ENCODE data around the gene PRPF19.

The PRPF19 gene

GRCh38 chr11:60937144-60937527, 30.8 kb upstream of the PRPF19 start:
- H3K4me3 ChIP-seq (ENCODE audit: low read length) = no peak overlapping the region
- H3K4me2 ChIP-seq (ENCODE audit: low read length) = no peak overlapping the region
- H3K9ac ChIP-seq (ENCODE audit: low read length) = no peak overlapping the region
- no peak overlapping the region for H2BK15ac ChIP-seq (replicated peaks; ENCODE audit: low read depth)
- no peaks in the 10 kb centered on the region for H3K27me3 ChIP-seq (ENCODE audit: insufficient read depth, low read length, poor library complexity)
- no peaks in the 10 kb centered on the region for H3K79me1 ChIP-seq (ENCODE audit: low read length)
- H3K23ac ChIP-seq (ENCODE audit: low read length) = no peak overlapping the region
- no peak overlapping the region for H2BK120ac ChIP-seq (ENCODE audit: low read depth, low read length)
- no peak overlapping the region for H3K27ac ChIP-seq (ENCODE audit: low read depth, low read length)
- no peak overlapping the region for H4K5ac ChIP-seq (ENCODE audit: low read length)
- H3K79me2 ChIP-seq (ENCODE audit: control insufficient read depth, insufficient read depth, low read length) = no peaks in the 10 kb centered on the region
- H3K36me3 ChIP-seq (ENCODE audit: control insufficient read depth, insufficient read depth, low read length) = no peaks in the 10 kb centered on the region
- H3K18ac ChIP-seq (ENCODE audit: low read length) = no peak overlapping the region
- DNase-seq = no peak
- no peak overlapping the region for H2BK5ac ChIP-seq (ENCODE audit: low read length)
- no peak overlapping the region for H3K56ac ChIP-seq (ENCODE audit: low read length)
- H3K4me1 ChIP-seq (ENCODE audit: control insufficient read depth, low read depth, low read length) = no peaks in the 10 kb centered on the region
- H2AK5ac ChIP-seq (ENCODE audit: low read length) = no peak overlapping the region
- no peak overlapping the region for H4K8ac ChIP-seq (ENCODE audit: low read depth, low read length)
- H3K4ac ChIP-seq (ENCODE audit: low read depth, low read length) = no peak overlapping the region
- no CpG with 5 or more reads among the region's 12 CpGs for WGBS (ENCODE audit: extremely low coverage, insufficient coverage, low lambda C conversion rate)

GRCh38 chr11:60936467-60937143, 30.2 kb upstream of the PRPF19 start:
- Histone ChIP-seq H3K27me3 (ENCODE audit: insufficient read depth, low read length, poor library complexity) (no peaks in the 10 kb centered on the region), H4K8ac (ENCODE audit: low read depth, low read length) (no peak overlapping the region), H3K79me2 (ENCODE audit: control insufficient read depth, insufficient read depth, low read length) (no peaks in the 10 kb centered on the region), H3K36me3 (ENCODE audit: control insufficient read depth, insufficient read depth, low read length) (no peaks in the 10 kb centered on the region), H3K4me3 (ENCODE audit: low read length) (no peak overlapping the region), H3K27ac (ENCODE audit: low read depth, low read length) (no peak overlapping the region), H4K5ac (ENCODE audit: low read length) (no peak overlapping the region), H2BK5ac (ENCODE audit: low read length) (no peak overlapping the region), H2AK5ac (ENCODE audit: low read length) (no peak overlapping the region), H3K4ac (ENCODE audit: low read depth, low read length) (no peak overlapping the region), H3K4me2 (ENCODE audit: low read length) (no peak overlapping the region), H3K79me1 (ENCODE audit: low read length) (no peaks in the 10 kb centered on the region), H3K9ac (ENCODE audit: low read length) (no peak overlapping the region), H2BK15ac (replicated peaks; ENCODE audit: low read depth) (no peak overlapping the region), H2BK120ac (ENCODE audit: low read depth, low read length) (no peak overlapping the region), H3K56ac (ENCODE audit: low read length) (no peak overlapping the region), H3K23ac (ENCODE audit: low read length) (no peak overlapping the region), H3K4me1 (ENCODE audit: control insufficient read depth, low read depth, low read length) (no peaks in the 10 kb centered on the region), H3K18ac (ENCODE audit: low read length) (no peak overlapping the region)
- DNase-seq = no peak
- no CpG with 5 or more reads among the region's 18 CpGs for WGBS (ENCODE audit: extremely low coverage, insufficient coverage, low lambda C conversion rate)

GRCh38 chr11:60935676-60936442, 29.5 kb upstream of the PRPF19 start:
- DNase-seq = no peak
- no CpG with 5 or more reads among the region's 27 CpGs for WGBS (ENCODE audit: extremely low coverage, insufficient coverage, low lambda C conversion rate)
- H3K9ac ChIP-seq (ENCODE audit: low read length) = no peak overlapping the region

GRCh38 chr11:60934790-60935605, 28.6 kb upstream of the PRPF19 start:
- H2AK5ac ChIP-seq (ENCODE audit: low read length) = no peak overlapping the region
- no CpG with 5 or more reads among the region's 21 CpGs for WGBS (ENCODE audit: extremely low coverage, insufficient coverage, low lambda C conversion rate)
- H3K27me3 ChIP-seq (ENCODE audit: insufficient read depth, low read length, poor library complexity) = no peaks in the 10 kb centered on the region
- no peaks in the 10 kb centered on the region for H3K79me1 ChIP-seq (ENCODE audit: low read length)
- H3K9ac ChIP-seq (ENCODE audit: low read length) = no peak overlapping the region
- no peaks in the 10 kb centered on the region for H3K79me2 ChIP-seq (ENCODE audit: control insufficient read depth, insufficient read depth, low read length)
- H3K36me3 ChIP-seq (ENCODE audit: control insufficient read depth, insufficient read depth, low read length) = peaks cover 1% of the 10 kb centered on the region
- H4K8ac ChIP-seq (ENCODE audit: low read depth, low read length) = no peak overlapping the region
- H4K5ac ChIP-seq (ENCODE audit: low read length) = no peak overlapping the region
- H3K23ac ChIP-seq (ENCODE audit: low read length) = no peak overlapping the region
- H3K4me1 ChIP-seq (ENCODE audit: control insufficient read depth, low read depth, low read length) = no peaks in the 10 kb centered on the region
- no peak overlapping the region for H3K56ac ChIP-seq (ENCODE audit: low read length)
- DNase-seq = no peak
- H3K4me3 ChIP-seq (ENCODE audit: low read length) = no peak overlapping the region
- H2BK120ac ChIP-seq (ENCODE audit: low read depth, low read length) = no peak overlapping the region
- H3K4ac ChIP-seq (ENCODE audit: low read depth, low read length) = no peak overlapping the region
- no peak overlapping the region for H3K18ac ChIP-seq (ENCODE audit: low read length)
- H3K4me2 ChIP-seq (ENCODE audit: low read length) = no peak overlapping the region
- H2BK15ac ChIP-seq (replicated peaks; ENCODE audit: low read depth) = no peak overlapping the region
- H3K27ac ChIP-seq (ENCODE audit: low read depth, low read length) = no peak overlapping the region
- H2BK5ac ChIP-seq (ENCODE audit: low read length) = no peak overlapping the region

More at GRCh38 chr11:60935676-60936442, 29.5 kb upstream of the PRPF19 start:
- Histone ChIP-seq H2AK5ac (ENCODE audit: low read length) (no peak overlapping the region), H3K56ac (ENCODE audit: low read length) (no peak overlapping the region), H3K18ac (ENCODE audit: low read length) (no peak overlapping the region), H3K23ac (ENCODE audit: low read length) (no peak overlapping the region), H2BK5ac (ENCODE audit: low read length) (no peak overlapping the region), H3K36me3 (ENCODE audit: control insufficient read depth, insufficient read depth, low read length) (no peaks in the 10 kb centered on the region), H3K79me1 (ENCODE audit: low read length) (no peaks in the 10 kb centered on the region), H3K27me3 (ENCODE audit: insufficient read depth, low read length, poor library complexity) (no peaks in the 10 kb centered on the region), H3K4me1 (ENCODE audit: control insufficient read depth, low read depth, low read length) (no peaks in the 10 kb centered on the region), H4K5ac (ENCODE audit: low read length) (no peak overlapping the region), H3K4me2 (ENCODE audit: low read length) (no peak overlapping the region), H2BK15ac (replicated peaks; ENCODE audit: low read depth) (no peak overlapping the region), H3K4ac (ENCODE audit: low read depth, low read length) (no peak overlapping the region), H2BK120ac (ENCODE audit: low read depth, low read length) (no peak overlapping the region), H3K4me3 (ENCODE audit: low read length) (no peak overlapping the region), H3K79me2 (ENCODE audit: control insufficient read depth, insufficient read depth, low read length) (no peaks in the 10 kb centered on the region), H4K8ac (ENCODE audit: low read depth, low read length) (no peak overlapping the region), H3K27ac (ENCODE audit: low read depth, low read length) (no peak overlapping the region)

GRCh38 chr11:60934124-60934789, 27.9 kb upstream of the PRPF19 start:
- Histone ChIP-seq H4K8ac (ENCODE audit: low read depth, low read length) (no peak overlapping the region), H2BK15ac (replicated peaks; ENCODE audit: low read depth) (no peak overlapping the region), H3K18ac (ENCODE audit: low read length) (no peak overlapping the region), H3K79me1 (ENCODE audit: low read length) (no peaks in the 10 kb centered on the region), H2BK5ac (ENCODE audit: low read length) (no peak overlapping the region), H3K9ac (ENCODE audit: low read length) (no peak overlapping the region), H3K27me3 (ENCODE audit: insufficient read depth, low read length, poor library complexity) (no peaks in the 10 kb centered on the region), H4K5ac (ENCODE audit: low read length) (no peak overlapping the region), H3K27ac (ENCODE audit: low read depth, low read length) (no peak overlapping the region), H3K4me1 (ENCODE audit: control insufficient read depth, low read depth, low read length) (no peaks in the 10 kb centered on the region), H3K56ac (ENCODE audit: low read length) (no peak overlapping the region), H3K4me3 (ENCODE audit: low read length) (no peak overlapping the region), H2BK120ac (ENCODE audit: low read depth, low read length) (no peak overlapping the region), H3K4ac (ENCODE audit: low read depth, low read length) (no peak overlapping the region), H3K79me2 (ENCODE audit: control insufficient read depth, insufficient read depth, low read length) (no peaks in the 10 kb centered on the region), H3K23ac (ENCODE audit: low read length) (no peak overlapping the region), H3K4me2 (ENCODE audit: low read length) (no peak overlapping the region), H2AK5ac (ENCODE audit: low read length) (no peak overlapping the region), H3K36me3 (ENCODE audit: control insufficient read depth, insufficient read depth, low read length) (peaks cover 2% of the 10 kb centered on the region)
- no CpG with 5 or more reads among the region's 57 CpGs for WGBS (ENCODE audit: extremely low coverage, insufficient coverage, low lambda C conversion rate)
- no peak for DNase-seq
